Prostate gland (tissue), 2 donors: ENCODE measurements around the gene NMNAT1. TPM values are rescaled to one million over a fixed set of nuclear protein-coding genes. Genes with fewer than 3 reads are reported as not detected.
"Not testable (repeated sequence)": the region's sequence is repeated elsewhere in the genome, so short reads cannot be mapped to it uniquely, and the experiment has no call there.

Source experiments
- DNase-seq: peaks from one replicate; pipeline ENCODE4 v3.0.0-alpha.2; 2019; ENCODE audit warnings: low spot score
- H3K27ac ChIP-seq, 2 donors: fragments of 200-600 bp; sonication (generic); 2 replicates each; pipeline ENCODE4 v1.5.1; 2017 to 2019
- H3K27me3 ChIP-seq: fragments of 200-600 bp; sonication (generic); replicated peaks from 2 replicates; pipeline ENCODE4 v1.5.1; 2019; ENCODE audit not compliant: insufficient read depth
- H3K36me3 ChIP-seq, 2 donors: fragments of 200-600 bp; sonication (generic); 1 replicate in 1 of 2; 2 replicates in 1 of 2; pipeline versions ENCODE4 v1.5.1 to v1.8.1; 2017 to 2019
- H3K4me1 ChIP-seq: fragments of 200-600 bp; sonication (generic); replicated peaks from 2 replicates; pipeline ENCODE4 v1.5.1; 2019
- H3K4me3 ChIP-seq, 2 donors: fragments of 200-600 bp; sonication (generic); 2 replicates each; pipeline ENCODE4 v1.5.1; 2017 to 2019
- H3K9me3 ChIP-seq: fragments of 200-600 bp; sonication (generic); 2 replicates; pipeline ENCODE4 v1.5.1; 2017
- CTCF ChIP-seq, 4 experiments: fragments of 200-600 bp in 2 of 4; fragments of 450-650 bp in 2 of 4; sonication (generic) in 2 of 4; IDR thresholded peaks; 1 replicate in 3 of 4; 2 replicates in 1 of 4; pipeline ENCODE4 v1.5.1; 2016 to 2019; ENCODE audit warnings: antibody characterized with exemption in 4 of 4, mild to moderate bottlenecking in 2 of 4, moderate library complexity in 2 of 4
- POLR2A ChIP-seq: fragments of 450-650 bp; IDR thresholded peaks from one replicate; pipeline ENCODE4 v1.6.1; 2016; ENCODE audit warnings: antibody characterized with exemption, mild to moderate bottlenecking
- POLR2AphosphoS5 ChIP-seq: sonication (generic); formaldehyde crosslinking; IDR thresholded peaks from one replicate; pipeline ENCODE4 v1.6.1; 2017; ENCODE audit warnings: antibody characterized with exemption
- WGBS: methylation state at CpG from one replicate; pipeline ENCODE4 v1.1.5; 2018; 5-methylcytosine and 5-hydroxymethylcytosine counted together
- intact Hi-C: fragments of 100-400 bp; cut with DNase I; formaldehyde crosslinking; loops from one replicate; pipeline ENCODE4 v1.14.2; 2022
- total RNA-seq, 2 donors: library from RNA; depleted of rRNA; stranded (reverse); fragments of >200 nt; gene quantifications; one replicate each; pipeline ENCODE4 v1.1.0, GENCODE V29; 2016

NMNAT1 gene
- total RNA-seq, 2 donors from 2014 or later = 7.2 to 8.7 TPM

DNA sequence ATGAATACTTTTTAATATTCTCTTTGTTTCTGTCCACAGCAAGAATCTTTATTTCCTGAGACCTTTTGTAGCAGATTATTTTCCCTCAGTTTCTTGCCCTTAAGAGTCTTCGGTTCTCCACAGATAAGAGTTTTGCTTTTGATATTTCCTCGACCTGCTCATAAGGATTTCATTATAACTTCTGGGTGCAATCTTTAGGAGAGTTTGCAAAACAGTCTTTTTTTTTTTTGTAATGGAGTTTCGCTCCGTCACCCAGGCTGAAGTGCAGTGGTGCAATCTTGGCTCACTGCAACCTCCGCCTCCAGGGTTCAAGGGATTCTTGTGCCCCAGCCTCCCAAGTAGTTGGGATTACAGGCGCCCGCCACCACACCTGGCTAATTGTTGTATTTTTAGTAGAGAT, 79.4 kb downstream of the NMNAT1 start:
- Histone ChIP-seq H3K4me1 (no peaks in the 10 kb centered on the region), H3K36me3 (no peaks in the 10 kb centered on the region), H3K27me3 (no peaks in the 10 kb centered on the region), H3K9me3 (no peaks in the 10 kb centered on the region), H3K27ac (no peak overlapping the region), H3K4me3 (no peak overlapping the region)
- TF ChIP-seq POLR2A = no peak
- TF ChIP-seq CTCF (IDR thresholded peaks at IDR 0.05) = no peak
- TF ChIP-seq POLR2AphosphoS5 = no peak
- DNase-seq = no peak
- 92% methylated on average over 7 of the region's 7 CpGs for WGBS
- intact Hi-C loops = no loop called here

GRCh38 chr1:10025354-10025753, 82.1 kb downstream of the NMNAT1 start:
- WGBS = 86% methylated on average over 2 of the region's 2 CpGs
- Histone ChIP-seq H3K4me1 (no peaks in the 10 kb centered on the region), H3K4me3 (no peak overlapping the region), H3K27me3 (no peaks in the 10 kb centered on the region), H3K36me3 (no peaks in the 10 kb centered on the region), H3K27ac (no peak overlapping the region), H3K9me3 (no peaks in the 10 kb centered on the region)
- TF ChIP-seq CTCF (IDR thresholded peaks at IDR 0.05) (no peak), POLR2AphosphoS5 (no peak), POLR2A (no peak)
- intact Hi-C loops = no loop called here
- DNase-seq = no peak

DNA sequence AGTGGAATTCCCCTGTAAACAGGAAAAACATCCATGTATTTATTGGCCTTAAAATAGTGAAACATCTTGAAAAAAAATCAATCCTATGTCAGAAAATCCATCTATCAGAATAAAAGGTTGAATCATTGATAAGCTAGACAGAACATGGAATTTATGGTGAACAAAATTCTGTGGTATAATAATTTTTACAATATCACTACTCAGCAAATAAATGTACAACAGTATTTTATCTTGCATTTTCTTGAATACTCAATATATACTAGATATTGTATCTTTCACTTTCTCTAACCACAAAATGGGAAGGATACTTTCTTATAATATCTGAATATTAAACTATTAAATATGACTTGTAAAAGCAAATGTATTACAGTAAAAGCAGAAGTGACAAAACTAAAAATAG, 83.8 kb downstream of the NMNAT1 start:
- intact Hi-C loops = no loop called here

DNA sequence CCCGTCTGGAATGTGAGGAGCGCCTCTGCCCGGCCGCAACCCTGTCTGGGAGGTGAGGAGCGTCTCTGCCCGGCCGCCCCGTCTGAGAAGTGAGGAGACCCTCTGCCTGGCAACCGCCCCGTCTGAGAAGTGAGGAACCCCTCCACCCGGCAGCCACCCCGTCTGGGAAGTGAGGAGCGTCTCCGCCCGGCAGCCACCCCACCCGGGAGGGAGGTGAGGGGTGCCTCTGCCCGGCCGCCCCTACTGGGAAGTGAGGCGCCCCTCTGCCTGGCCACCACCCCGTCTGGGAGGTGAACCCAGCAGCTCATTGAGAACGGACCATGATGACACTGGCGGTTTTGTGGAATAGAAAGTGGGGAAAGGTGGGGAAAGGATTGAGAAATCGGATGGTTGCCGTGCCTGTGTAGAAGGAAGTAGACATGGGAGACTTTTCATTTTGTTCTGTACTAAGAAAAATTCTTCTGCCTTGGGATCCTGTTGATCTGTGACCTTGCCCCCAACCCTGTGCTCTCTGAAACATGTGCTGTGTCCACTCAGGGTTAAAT, 85.8 kb downstream of the NMNAT1 start:
- DNase-seq, H3K9me3 ChIP-seq, H3K4me3 ChIP-seq, intact Hi-C loops, H3K27ac ChIP-seq, H3K4me1 ChIP-seq, H3K36me3 ChIP-seq, H3K27me3 ChIP-seq: not testable (repeated sequence)
- WGBS = 93% methylated on average over 14 of the region's 24 CpGs

More for the DNA sequence above, 83.8 kb downstream of the NMNAT1 start:
- DNase-seq = no peak
- Histone ChIP-seq H3K4me1 (no peaks in the 10 kb centered on the region), H3K27ac (no peak overlapping the region), H3K36me3 (no peaks in the 10 kb centered on the region), H3K4me3 (no peak overlapping the region), H3K9me3 (no peaks in the 10 kb centered on the region), H3K27me3 (no peaks in the 10 kb centered on the region)
- no peak for TF ChIP-seq POLR2AphosphoS5
- no peak for TF ChIP-seq CTCF (IDR thresholded peaks at IDR 0.05)
- TF ChIP-seq POLR2A = no peak

- intact Hi-C loops = loop anchor here (5.0 kb wide), 2 partner anchors 89 to 181 kb away; partner anchors contain the start of genes KIF1B, LZIC and NMNAT1
- Histone ChIP-seq H3K27me3 (no peaks in the 10 kb centered on the region), H3K27ac (no peak overlapping the region), H3K36me3 (no peaks in the 10 kb centered on the region), H3K4me3 (no peak overlapping the region), H3K4me1 (no peaks in the 10 kb centered on the region), H3K9me3 (no peaks in the 10 kb centered on the region)
- no peak for DNase-seq
- WGBS = 90% methylated on average over 3 of the region's 3 CpGs
- no peak for TF ChIP-seq CTCF (IDR thresholded peaks at IDR 0.05)
- TF ChIP-seq POLR2A = no peak
- TF ChIP-seq POLR2AphosphoS5 = no peak
These were observed 88.2 kb downstream of the NMNAT1 start for GRCh38 chr1:10031461-10031860.
